ENCODE measurements around the gene TYW1. TPM values are rescaled to one million over a fixed set of nuclear protein-coding genes. Genes with fewer than 3 reads are reported as not detected.
"Not testable (repeated sequence)": the region's sequence is repeated elsewhere in the genome, so short reads cannot be mapped to it uniquely, and the experiment has no call there.

The TYW1 gene
- total RNA-seq, 1 donor from 2014 or later: 18.9 TPM

GRCh38 chr7:66995050-66995776, 1.4 kb upstream of the TYW1 start, which contains the start of gene SBDS:
Gene SBDS (minus strand): TSS chr7:66995586. CDS start chr7:66995417, 169 bp downstream.
- DNase-seq: peak; percentile 98

GRCh38 chr7:67000601-67001258, 4.1 kb downstream of the TYW1 start:
- DNase-seq: peak; percentile 11

GRCh38 chr7:67004145-67004544, 7.5 kb downstream of the TYW1 start:
- DNase-seq: not testable (repeated sequence)

GRCh38 chr7:67006965-67007364, 10.3 kb downstream of the TYW1 start:
- DNase-seq: no peak

GRCh38 chr7:67008260-67008659, 11.6 kb downstream of the TYW1 start:
- no peak for DNase-seq

GRCh38 chr7:67009677-67010076, 13.0 kb downstream of the TYW1 start:
- not testable (repeated sequence) for DNase-seq

- DNase-seq: not testable (repeated sequence)
Observed at GRCh38 chr7:67014076-67014622, 17.5 kb downstream of the TYW1 start.

GRCh38 chr7:67017971-67018370, 21.3 kb downstream of the TYW1 start:
- DNase-seq: not testable (repeated sequence)

GRCh38 chr7:67018940-67019339, 22.3 kb downstream of the TYW1 start:
- no peak for DNase-seq

GRCh38 chr7:67019562-67020390, 23.1 kb downstream of the TYW1 start:
- peak; percentile 35 for DNase-seq

GRCh38 chr7:67021260-67021659, 24.6 kb downstream of the TYW1 start:
- no peak for DNase-seq

- no peak for DNase-seq
Observed at GRCh38 chr7:67022511-67022910, 25.9 kb downstream of the TYW1 start.

GRCh38 chr7:67025459-67025858, 28.8 kb downstream of the TYW1 start:
- peak; percentile 50 for DNase-seq

- not testable (repeated sequence) for DNase-seq
Observed at GRCh38 chr7:67031685-67032084, 35.1 kb downstream of the TYW1 start.

- DNase-seq: no peak
Observed at GRCh38 chr7:67033251-67033650, 36.6 kb downstream of the TYW1 start.

- DNase-seq: not testable (repeated sequence)
Observed at GRCh38 chr7:67036432-67037395, 40.1 kb downstream of the TYW1 start.

- DNase-seq: not testable (repeated sequence)
Observed at GRCh38 chr7:67040832-67041231, 44.2 kb downstream of the TYW1 start.

GRCh38 chr7:67042781-67043558, 46.3 kb downstream of the TYW1 start:
- peak; percentile 65 for DNase-seq

GRCh38 chr7:67043559-67043930, 46.9 kb downstream of the TYW1 start:
- peak; percentile 28 for DNase-seq

GRCh38 chr7:67045496-67045995, 48.9 kb downstream of the TYW1 start:
- DNase-seq: peak; percentile 64

- DNase-seq: not testable (repeated sequence)
Observed at GRCh38 chr7:67046819-67047218, 50.2 kb downstream of the TYW1 start.

Measured in dermis blood vessel endothelial cell (primary cell).